SW480 (cell line): ENCODE data around the gene DMRT1.

Source experiments
- DNase-seq: peaks from one replicate; pipeline ENCODE4 v3.0.0-alpha.2; 2016; ENCODE audit warnings: low spot score

DMRT1 gene

GRCh38 chr9:841371-842209, at the start of gene DMRT1:
Gene DMRT1, plus strand, starts transcription at chr9:841697. Its CDS starts 142 bp downstream, at chr9:841839.
- no peak for DNase-seq

GRCh38 chr9:792331-793260, 48.9 kb upstream of the DMRT1 start:
- DNase-seq: no peak

GRCh38 chr9:794386-794785, 47.1 kb upstream of the DMRT1 start:
- DNase-seq: no peak

GRCh38 chr9:795869-796268, 45.6 kb upstream of the DMRT1 start:
- no peak for DNase-seq

- no peak for DNase-seq
These were observed 40.8 kb upstream of the DMRT1 start for GRCh38 chr9:800591-801150.

- no peak for DNase-seq
These were observed 40.0 kb upstream of the DMRT1 start for GRCh38 chr9:801399-802071.

GRCh38 chr9:804026-804425, 37.5 kb upstream of the DMRT1 start:
- DNase-seq: no peak

- no peak for DNase-seq
These were observed 36.3 kb upstream of the DMRT1 start for GRCh38 chr9:805151-805550.

- DNase-seq: peak; percentile 39
These were observed 35.0 kb upstream of the DMRT1 start for GRCh38 chr9:806285-807156.

GRCh38 chr9:811106-811531, 30.4 kb upstream of the DMRT1 start:
- DNase-seq: no peak

GRCh38 chr9:818958-819357, 22.5 kb upstream of the DMRT1 start:
- DNase-seq: no peak

GRCh38 chr9:826500-827280, 14.8 kb upstream of the DMRT1 start:
- peak; percentile 13 for DNase-seq

GRCh38 chr9:840343-840742, 1.2 kb upstream of the DMRT1 start:
- no peak for DNase-seq

GRCh38 chr9:842635-843426, 1.3 kb downstream of the DMRT1 start:
- DNase-seq: no peak

GRCh38 chr9:843427-843785, 1.9 kb downstream of the DMRT1 start:
- no peak for DNase-seq

- peak; percentile 29 for DNase-seq
These were observed 5.4 kb downstream of the DMRT1 start for GRCh38 chr9:846852-847251.

- no peak for DNase-seq
These were observed 6.0 kb downstream of the DMRT1 start for GRCh38 chr9:847505-847904.

- DNase-seq: no peak
These were observed 7.9 kb downstream of the DMRT1 start for GRCh38 chr9:849431-849830.

- no peak for DNase-seq
These were observed 11.0 kb downstream of the DMRT1 start for GRCh38 chr9:852539-852938.

- DNase-seq: no peak
These were observed 17.8 kb downstream of the DMRT1 start for GRCh38 chr9:859251-859650.
